Measurements from ENCODE around the gene PBRM1. TPM values are rescaled to one million over a fixed set of nuclear protein-coding genes. Genes with fewer than 3 reads are reported as not detected.

PBRM1 gene
- total RNA-seq, 2 experiments from 2014 or later: 47.6 to 48.1 TPM

DNA sequence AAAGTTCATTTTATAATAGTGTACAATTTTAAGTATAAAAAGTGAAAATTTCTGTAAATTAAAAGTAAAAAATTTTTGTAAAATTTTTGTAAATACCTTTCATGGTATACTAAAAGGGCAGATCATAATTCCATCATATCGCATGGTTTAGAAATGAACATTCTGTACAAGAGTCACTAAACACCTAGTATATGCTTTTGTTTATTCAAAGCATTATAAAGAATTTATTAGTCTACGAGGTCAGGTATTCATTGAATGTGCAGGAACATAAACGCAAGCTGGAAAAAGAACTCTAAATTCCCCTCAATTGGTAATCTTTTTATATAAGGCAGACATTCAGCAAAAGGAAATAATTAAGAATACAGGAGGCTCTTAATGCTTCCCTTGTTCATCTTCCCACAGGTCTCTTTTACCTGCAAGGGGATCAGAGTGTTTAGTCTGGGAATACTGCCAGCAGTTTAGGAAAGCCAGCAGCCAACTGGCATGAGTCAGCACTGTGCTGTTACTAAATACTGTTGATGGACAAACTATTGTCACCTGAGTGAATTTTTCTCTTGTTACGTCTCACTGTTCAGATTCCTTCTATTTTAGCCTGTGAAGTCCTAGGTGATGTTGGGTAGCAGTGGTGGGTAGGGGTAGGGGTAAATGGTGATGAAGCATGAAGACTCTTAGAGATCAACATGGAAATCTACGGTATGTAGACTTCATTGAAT is 79.2 kb downstream of the PBRM1 start:
- intact Hi-C loops (cut with DNase I, micrococcal nuclease): no loop called here
- Histone ChIP-seq H3K27ac (ENCODE audit: low read depth in 1 of 2, low read length in 2 of 2) (no peak overlapping the region), H3K4me1 (ENCODE audit: insufficient read depth, low read length) (no peaks in the 10 kb centered on the region), H3K4me3 (ENCODE audit: low read length) (no peak overlapping the region), H3K36me3 (ENCODE audit: insufficient read depth, low read length) (peaks cover 80% of the 10 kb centered on the region), H3K27me3 (ENCODE audit: control insufficient read depth in 1 of 2, insufficient read depth in 2 of 2, low read length in 2 of 2) (no peaks in the 10 kb centered on the region), H3K9me3 (ENCODE audit: control insufficient read depth in 1 of 2, insufficient read depth in 1 of 2, low read length in 2 of 2) (peaks cover under 1 to 3% of the 10 kb centered on the region in 2 experiments)
- peaks cover 93% of the 10 kb centered on the region for H3K36me3 Mint-ChIP-seq (ENCODE audit: low read depth)
- ChIA-PET CTCF (no interaction called here), POLR2A (no interaction called here)
- no peak overlapping the region for H3K4me3 Mint-ChIP-seq
- TF ChIP-seq, protein P1, sequence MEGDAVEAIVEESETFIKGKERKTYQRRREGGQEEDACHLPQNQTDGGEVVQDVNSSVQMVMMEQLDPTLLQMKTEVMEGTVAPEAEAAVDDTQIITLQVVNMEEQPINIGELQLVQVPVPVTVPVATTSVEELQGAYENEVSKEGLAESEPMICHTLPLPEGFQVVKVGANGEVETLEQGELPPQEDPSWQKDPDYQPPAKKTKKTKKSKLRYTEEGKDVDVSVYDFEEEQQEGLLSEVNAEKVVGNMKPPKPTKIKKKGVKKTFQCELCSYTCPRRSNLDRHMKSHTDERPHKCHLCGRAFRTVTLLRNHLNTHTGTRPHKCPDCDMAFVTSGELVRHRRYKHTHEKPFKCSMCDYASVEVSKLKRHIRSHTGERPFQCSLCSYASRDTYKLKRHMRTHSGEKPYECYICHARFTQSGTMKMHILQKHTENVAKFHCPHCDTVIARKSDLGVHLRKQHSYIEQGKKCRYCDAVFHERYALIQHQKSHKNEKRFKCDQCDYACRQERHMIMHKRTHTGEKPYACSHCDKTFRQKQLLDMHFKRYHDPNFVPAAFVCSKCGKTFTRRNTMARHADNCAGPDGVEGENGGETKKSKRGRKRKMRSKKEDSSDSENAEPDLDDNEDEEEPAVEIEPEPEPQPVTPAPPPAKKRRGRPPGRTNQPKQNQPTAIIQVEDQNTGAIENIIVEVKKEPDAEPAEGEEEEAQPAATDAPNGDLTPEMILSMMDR (IDR thresholded peaks at IDR 0.05): no peak
- ATAC-seq (ENCODE audit: poor library complexity): no peak
- H3K4me1 Mint-ChIP-seq (ENCODE audit: low read depth): peaks cover 13% of the 10 kb centered on the region
- DNase-seq: no peak
- H3K27me3 Mint-ChIP-seq: no peaks in the 10 kb centered on the region
- H3K9me3 Mint-ChIP-seq: no peaks in the 10 kb centered on the region
- H3K27ac Mint-ChIP-seq: no peak overlapping the region

DNA sequence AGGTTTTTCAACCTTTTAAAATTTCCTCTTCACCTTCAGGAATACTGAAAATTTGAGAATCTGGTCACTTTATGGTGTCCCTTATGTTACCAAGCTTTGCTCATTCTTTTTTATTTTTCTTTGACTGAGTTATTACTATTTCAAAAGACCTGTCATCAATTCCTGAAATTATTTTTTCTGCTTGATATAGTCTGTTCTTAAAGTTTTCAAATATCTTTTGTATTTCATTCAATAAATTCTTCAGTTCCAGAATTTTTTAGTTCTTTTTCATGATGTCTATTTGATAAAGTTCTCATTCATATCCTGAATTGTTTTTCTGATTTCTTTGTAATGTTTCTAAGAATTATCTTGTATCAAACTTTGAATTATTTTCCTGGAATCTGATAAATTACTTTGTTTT is 85.5 kb downstream of the PBRM1 start:
- no peaks in the 10 kb centered on the region for H3K9me3 Mint-ChIP-seq

DNA sequence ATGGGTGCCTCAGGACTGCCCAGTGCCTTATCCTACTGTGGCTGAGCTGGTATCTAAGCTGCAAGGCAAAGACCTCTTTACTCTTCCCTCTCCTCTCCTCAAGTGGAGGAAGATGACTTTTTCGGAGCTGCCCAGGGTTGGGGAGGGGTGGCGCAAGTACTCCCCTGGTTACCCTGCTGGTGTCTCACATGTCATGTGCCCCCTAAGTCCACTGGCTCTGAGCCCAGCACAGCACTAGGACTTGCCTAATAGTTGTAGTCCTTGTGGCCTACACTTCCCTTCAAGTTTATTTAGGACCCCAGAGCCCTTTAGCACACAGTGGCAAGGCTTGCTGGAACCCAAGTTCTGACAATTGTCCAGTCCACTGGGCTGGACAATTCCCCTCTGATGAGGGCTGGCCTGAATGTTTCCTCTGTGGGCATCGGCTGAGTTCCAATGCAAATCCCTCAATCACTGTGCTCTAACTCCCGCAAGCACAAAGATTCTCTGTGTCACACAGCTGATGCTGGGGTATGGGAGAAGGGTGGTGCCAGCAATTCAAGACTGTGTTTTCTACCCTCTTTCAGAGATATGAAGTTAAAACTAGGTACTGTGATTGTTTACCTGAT is 89.0 kb downstream of the PBRM1 start:
- H3K27ac Mint-ChIP-seq: no peak overlapping the region
- POLR2A ChIA-PET: no interaction called here
- CTCF ChIA-PET: no interaction called here
- no peaks in the 10 kb centered on the region for H3K4me1 Mint-ChIP-seq (ENCODE audit: low read depth)
- H3K4me3 Mint-ChIP-seq: no peak overlapping the region
- H3K36me3 Mint-ChIP-seq (ENCODE audit: low read depth): peaks cover 82% of the 10 kb centered on the region
- H3K27me3 Mint-ChIP-seq: no peaks in the 10 kb centered on the region
- TF ChIP-seq, protein P1 (IDR thresholded peaks at IDR 0.05): no peak
- Histone ChIP-seq H3K4me3 (ENCODE audit: low read length) (no peak overlapping the region), H3K9me3 (ENCODE audit: control insufficient read depth in 1 of 2, insufficient read depth in 1 of 2, low read length in 2 of 2) (peaks cover 13 to 17% of the 10 kb centered on the region in 2 experiments), H3K27me3 (ENCODE audit: control insufficient read depth in 1 of 2, insufficient read depth in 2 of 2, low read length in 2 of 2) (no peaks in the 10 kb centered on the region), H3K36me3 (ENCODE audit: insufficient read depth, low read length) (peaks cover 23% of the 10 kb centered on the region), H3K27ac (ENCODE audit: low read depth in 1 of 2, low read length in 2 of 2) (no peak overlapping the region), H3K4me1 (ENCODE audit: insufficient read depth, low read length) (no peaks in the 10 kb centered on the region)
- intact Hi-C loops (cut with DNase I, micrococcal nuclease): no loop called here
- H3K9me3 Mint-ChIP-seq: no peaks in the 10 kb centered on the region
- DNase-seq: no peak
- ATAC-seq (ENCODE audit: poor library complexity): no peak

More for the DNA sequence above, 85.5 kb downstream of the PBRM1 start:
- Histone ChIP-seq H3K4me3 (ENCODE audit: low read length) (no peak overlapping the region), H3K27me3 (ENCODE audit: control insufficient read depth in 1 of 2, insufficient read depth in 2 of 2, low read length in 2 of 2) (no peaks in the 10 kb centered on the region), H3K9me3 (ENCODE audit: control insufficient read depth in 1 of 2, insufficient read depth in 1 of 2, low read length in 2 of 2) (peaks cover 14 to 17% of the 10 kb centered on the region in 2 experiments), H3K4me1 (ENCODE audit: insufficient read depth, low read length) (no peaks in the 10 kb centered on the region), H3K36me3 (ENCODE audit: insufficient read depth, low read length) (peaks cover 50% of the 10 kb centered on the region), H3K27ac (ENCODE audit: low read depth in 1 of 2, low read length in 2 of 2) (no peak overlapping the region)
- ChIA-PET CTCF (no interaction called here), POLR2A (no interaction called here)
- H3K27me3 Mint-ChIP-seq: no peaks in the 10 kb centered on the region
- intact Hi-C loops (cut with DNase I, micrococcal nuclease): no loop called here
- peaks cover 89% of the 10 kb centered on the region for H3K36me3 Mint-ChIP-seq (ENCODE audit: low read depth)
- H3K27ac Mint-ChIP-seq: no peak overlapping the region
- no peak overlapping the region for H3K4me3 Mint-ChIP-seq
- DNase-seq: no peak
- TF ChIP-seq, protein P1 (IDR thresholded peaks at IDR 0.05): no peak
- no peaks in the 10 kb centered on the region for H3K4me1 Mint-ChIP-seq (ENCODE audit: low read depth)
- no peak for ATAC-seq (ENCODE audit: poor library complexity)
